Regular cardiac myocyte (primary cell): Measurements from ENCODE around the gene MFSD11. TPM values are rescaled to one million over a fixed set of nuclear protein-coding genes. Genes with fewer than 3 reads are reported as not detected.

ENCODE experiments used
- total RNA-seq: library from RNA; depleted of rRNA; stranded (reverse); fragments of >200 nt; gene quantifications from 2 replicates; pipeline ENCODE4 v1.2.3, GENCODE V29; 2014

MFSD11 gene
- total RNA-seq = 24.3 and 36.1 TPM in 2 replicates

DNA sequence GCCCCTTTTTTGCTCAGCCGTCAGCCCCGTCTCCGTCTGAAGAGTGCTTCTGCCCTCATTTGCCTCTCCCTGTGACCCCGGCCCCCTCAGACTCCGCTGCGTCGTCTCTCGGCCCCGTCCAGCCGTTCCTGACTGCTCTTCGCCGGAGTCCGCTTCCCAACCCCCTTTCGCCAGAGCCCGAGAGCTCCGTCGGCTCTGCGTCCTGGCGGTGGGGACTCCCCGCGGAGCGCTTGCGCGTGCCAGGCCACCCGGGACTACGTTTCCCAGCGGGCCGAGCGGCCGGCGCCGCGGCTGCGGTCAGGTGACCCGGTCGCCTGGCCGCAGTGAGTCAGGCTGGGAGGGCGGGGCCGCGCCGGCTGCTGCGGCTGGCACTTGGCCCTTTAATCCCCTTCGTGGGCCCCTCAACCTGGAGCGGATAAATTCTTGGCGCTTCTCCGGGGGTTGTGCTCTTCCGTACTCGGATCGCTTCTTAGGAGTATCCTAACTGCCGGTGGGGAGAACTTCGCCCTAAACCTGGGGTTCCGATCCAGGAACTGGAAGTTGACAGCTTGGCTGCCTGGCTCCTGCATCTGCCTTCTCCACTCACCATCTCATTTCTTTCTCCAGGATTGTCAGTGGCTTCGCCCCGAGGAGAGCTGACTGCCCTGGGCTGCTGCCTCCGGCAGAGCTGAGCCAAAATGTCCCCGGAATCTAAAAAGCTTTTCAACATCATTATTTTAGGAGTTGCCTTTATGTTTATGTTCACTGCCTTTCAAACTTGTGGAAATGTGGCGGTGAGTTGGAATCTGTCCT, at the start of gene MFSD11:
MFSD11 (plus strand) TSS at position 444 of the 792 bp plus-strand sequence; CDS start at position 678, 234 bp downstream.

DNA sequence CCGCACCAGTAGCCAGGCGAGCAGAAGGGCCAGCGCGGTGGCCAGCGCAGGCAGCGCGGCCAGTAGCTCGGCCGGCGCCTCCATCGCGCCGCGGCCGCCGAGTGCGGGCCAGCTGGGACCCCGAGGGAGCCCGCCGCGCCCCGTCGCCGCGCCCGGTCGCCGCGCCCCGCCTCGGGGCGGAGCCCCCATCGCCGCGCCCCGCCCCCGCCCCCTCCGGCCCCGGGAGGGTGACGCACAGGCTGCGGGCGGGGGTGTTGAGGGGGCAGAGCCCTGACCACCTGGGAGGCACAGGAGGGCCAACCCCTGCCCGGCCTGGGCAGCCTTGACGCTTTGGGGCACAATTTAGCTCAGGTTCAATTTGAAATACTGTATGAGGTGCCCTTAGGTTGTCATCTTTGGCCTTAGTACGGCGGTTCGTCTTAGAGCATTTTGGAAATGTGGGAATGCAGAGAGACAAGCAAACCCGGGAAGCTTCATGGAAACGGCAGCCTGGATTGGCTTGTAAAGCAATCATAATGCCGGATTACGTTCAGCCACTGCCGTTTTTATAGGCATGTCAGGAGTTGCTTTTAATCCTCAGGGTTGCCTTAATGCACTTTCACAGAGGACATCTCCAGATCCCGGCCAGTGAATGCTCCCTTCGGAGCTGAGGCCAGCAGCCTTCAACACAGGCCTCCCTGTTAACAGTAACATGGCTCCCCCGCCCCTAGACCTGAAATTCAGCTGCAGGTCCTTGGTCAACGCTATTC, 26.9 kb upstream of the MFSD11 start, which contains the start of gene MXRA7:
MXRA7 (minus strand) TSS at position 103 of the 749 bp plus-strand sequence; CDS start at position 84, 19 bp downstream.

DNA sequence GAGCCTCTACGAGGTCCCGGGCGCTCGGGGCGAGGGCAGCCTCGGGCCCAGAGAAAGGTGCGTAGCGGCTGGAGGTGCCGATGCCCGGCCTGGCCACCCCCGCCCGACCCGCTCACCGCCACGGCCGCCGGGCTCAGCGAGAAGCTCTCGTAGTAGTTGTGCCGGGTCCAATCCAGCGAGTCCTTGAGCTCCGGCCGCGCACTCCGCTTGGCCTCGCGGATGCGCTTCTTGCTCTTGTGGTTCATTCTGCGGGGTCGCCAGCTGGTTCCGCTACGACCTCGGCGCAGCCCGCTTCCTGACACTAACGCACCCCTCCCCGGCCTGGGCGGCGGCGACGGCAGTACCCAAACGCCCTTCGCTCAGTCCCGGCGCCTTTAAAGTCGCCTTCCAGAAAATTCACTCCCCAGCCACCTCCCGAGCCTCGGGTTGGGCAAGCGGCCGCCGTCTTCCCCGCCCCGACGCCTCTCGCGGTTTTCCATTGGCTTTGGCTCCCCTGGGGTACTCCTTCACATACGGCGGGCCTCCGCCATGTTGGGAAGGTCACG, 11.6 kb upstream of the MFSD11 start, which contains the start of gene JMJD6:
JMJD6 (minus strand) TSS at position 376 of the 545 bp plus-strand sequence; CDS start at position 245, 131 bp downstream.

GRCh38 chr17:76726776-76727718, 10.9 kb upstream of the MFSD11 start, which contains the start of gene METTL23:
METTL23 (plus strand) TSS chr17:76726839; CDS start chr17:76729711, 2,872 bp downstream.

DNA sequence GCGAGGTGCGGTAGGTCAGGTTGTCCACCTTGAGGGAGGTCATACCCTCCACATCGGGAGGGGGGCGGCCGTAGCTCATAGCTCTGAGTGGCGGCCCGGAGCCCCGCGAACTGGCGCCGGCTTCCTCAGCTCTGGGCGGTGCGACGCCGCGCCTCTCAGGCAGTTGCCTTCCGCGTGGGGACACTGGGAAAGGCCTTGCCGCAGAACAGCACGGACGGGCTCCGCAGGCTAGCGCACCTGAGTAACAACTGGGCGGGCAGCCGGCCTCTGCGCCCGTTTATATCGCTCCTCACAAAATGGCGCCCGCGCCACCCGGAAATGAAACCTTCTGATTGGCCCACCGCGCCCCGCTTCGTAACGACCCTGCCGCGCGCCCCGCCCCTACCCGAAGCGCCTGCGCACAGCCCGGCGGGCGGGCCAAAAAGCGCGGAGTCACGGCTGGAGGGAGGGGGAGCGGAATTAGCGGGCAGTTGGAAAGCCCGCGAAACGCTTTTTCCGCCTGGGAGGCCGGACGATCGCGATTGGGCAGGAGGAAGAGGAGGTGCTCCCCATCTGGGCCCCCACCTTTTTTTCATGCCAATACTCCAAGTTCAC, 740 bp upstream of the MFSD11 start, which contains the start of gene SRSF2:
SRSF2 (minus strand) TSS at position 250 of the 594 bp plus-strand sequence; CDS start at position 79, 171 bp downstream.

Other genes starting within 250 kb of the MFSD11 start
- 3.1 and 8.2 TPM in 2 replicates for gene RHBDF2, start 236.7 kb upstream of the MFSD11 start, total RNA-seq
- gene CYGB, start 200.4 kb upstream of the MFSD11 start, total RNA-seq = 25.1 and 65.4 TPM in 2 replicates
- 1.9 and 11.0 TPM in 2 replicates for gene PRCD, start 198.1 kb upstream of the MFSD11 start, total RNA-seq
- gene ST6GALNAC2, start 152.3 kb upstream of the MFSD11 start, total RNA-seq = 0.96 and 1.1 TPM in 2 replicates
- gene ST6GALNAC1, start 94.4 kb upstream of the MFSD11 start, total RNA-seq = not detected in 2 replicates
- 267 and 920 TPM in 2 replicates for gene MXRA7, start 27.2 kb upstream of the MFSD11 start, total RNA-seq
- 36.1 and 46.8 TPM in 2 replicates for gene JMJD6, start 11.5 kb upstream of the MFSD11 start, total RNA-seq
- gene METTL23, start 11.3 kb upstream of the MFSD11 start, total RNA-seq = 25.5 and 25.7 TPM in 2 replicates
- gene SRSF2, start 788 bp upstream of the MFSD11 start, total RNA-seq = 82.3 and 204 TPM in 2 replicates
- 0.28 and 0.38 TPM in 2 replicates for gene MGAT5B, start 130.3 kb downstream of the MFSD11 start, total RNA-seq